HG03095 (cell line): ENCODE results near the gene CRB2.

Experiments
- ATAC-seq: cut with Tn5 transposase; IDR thresholded peaks from one replicate; pipeline ENCODE4 v1.9.1; 2021; ENCODE audit warnings: moderate library complexity; ENCODE audit not compliant: unreplicated experiment

Gene CRB2

DNA sequence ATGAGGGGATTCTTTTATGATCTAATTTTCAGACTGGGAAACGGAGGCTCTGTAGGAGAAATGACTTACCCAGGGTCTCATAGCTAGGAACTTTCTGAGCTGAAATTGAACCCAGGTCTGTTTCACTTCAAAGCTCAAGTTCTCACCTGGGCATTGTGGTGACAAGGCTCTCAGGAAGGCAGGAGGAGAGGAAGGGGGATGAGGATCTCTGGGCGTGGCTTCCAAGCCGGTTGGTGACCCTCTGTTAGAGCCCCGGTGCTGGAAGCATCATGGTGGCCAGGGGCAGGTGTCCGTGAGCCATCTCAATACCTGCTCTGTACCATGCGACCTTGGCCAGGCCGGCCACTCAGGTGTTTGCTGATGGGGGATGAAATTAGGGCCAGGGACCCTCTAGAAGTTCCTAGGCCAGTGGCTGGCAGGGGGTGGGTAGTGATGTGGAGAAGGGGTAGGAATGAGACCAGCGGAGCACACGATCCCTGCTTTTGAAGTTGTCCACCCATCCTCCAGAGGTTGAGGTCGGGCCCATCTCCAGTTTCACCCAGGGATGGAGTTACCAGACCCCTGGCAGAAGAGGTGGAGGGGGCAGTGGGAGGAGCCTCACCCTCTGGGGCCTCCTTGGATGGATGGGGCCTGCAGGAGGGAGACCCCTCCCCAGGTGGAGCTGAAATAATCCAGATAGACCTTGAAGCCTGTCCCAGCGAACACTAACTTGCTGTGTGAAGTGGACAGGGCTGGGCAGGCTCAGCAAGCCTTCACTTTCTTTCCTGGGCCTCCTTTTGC, 5.9 kb downstream of the CRB2 start:
- no peak for ATAC-seq

DNA sequence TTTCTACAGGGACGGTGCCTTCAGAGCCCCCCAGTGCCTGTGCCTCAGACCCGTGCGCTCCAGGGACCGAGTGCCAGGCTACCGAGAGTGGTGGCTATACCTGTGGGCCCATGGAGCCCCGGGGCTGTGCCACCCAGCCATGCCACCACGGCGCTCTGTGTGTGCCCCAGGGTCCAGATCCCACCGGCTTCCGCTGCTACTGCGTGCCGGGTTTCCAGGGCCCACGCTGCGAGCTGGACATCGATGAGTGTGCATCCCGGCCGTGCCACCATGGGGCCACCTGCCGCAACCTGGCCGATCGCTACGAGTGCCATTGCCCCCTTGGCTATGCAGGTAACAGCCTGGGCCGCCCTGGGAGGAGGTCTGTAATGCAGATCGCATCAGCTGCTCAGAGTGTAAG, 6.9 kb downstream of the CRB2 start:
- no peak for ATAC-seq

DNA sequence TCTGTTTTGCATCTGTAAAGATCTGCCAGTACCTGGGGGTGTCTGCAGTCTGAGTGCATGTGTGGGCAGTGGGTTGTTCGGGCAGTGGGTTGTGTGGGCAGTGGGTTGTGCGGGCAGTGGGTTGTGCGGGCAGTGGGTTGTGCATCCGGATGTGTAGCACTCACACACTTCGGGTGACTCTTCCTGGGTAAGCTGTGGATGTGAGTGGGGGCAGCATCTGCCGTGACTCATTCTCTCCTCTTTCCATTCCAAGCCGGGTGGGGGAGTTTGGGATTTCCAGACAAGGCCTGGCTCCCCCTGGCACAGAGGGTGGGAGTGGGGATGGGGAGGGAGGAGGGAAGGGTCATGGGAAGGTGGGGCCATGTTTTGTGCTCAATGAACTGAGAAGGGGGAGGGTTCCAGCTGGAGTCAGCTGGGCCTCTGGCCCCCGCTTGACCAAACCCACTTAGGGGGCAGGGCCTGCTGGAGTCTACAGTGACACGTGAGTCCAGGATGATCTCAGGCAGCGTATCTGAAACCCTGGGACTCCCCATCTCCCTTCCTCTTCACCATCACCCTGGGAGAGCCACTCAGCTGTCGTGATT, 8.3 kb downstream of the CRB2 start:
- ATAC-seq = no peak

DNA sequence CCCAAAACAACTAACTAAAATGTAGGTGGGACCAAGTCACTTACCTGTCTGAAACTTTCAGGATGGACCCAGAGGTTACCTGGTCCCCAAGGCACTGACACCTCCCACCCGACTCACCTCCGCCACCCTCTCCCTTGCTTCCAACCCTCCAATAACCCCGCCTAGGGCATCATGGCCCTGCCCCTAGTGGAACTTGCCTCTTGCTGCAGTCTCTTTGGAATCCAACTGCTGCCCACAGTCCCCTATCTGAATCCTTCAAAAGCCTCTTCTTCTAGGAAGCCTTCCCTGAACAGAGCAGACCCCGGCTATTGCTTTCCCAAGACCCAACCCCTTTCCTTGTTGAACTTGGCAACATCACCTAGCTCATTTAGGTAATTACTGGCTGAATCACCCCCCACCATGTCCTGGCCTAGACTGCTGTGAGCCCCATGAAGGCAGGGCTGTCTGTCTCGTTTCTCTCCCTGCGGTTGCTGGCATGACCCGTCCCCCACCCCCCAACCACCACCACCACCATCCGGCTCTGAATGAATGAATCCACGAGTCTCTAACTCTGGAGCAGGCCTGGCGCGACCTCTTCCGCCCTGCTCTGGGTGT, 9.4 kb downstream of the CRB2 start:
- ATAC-seq = no peak

DNA sequence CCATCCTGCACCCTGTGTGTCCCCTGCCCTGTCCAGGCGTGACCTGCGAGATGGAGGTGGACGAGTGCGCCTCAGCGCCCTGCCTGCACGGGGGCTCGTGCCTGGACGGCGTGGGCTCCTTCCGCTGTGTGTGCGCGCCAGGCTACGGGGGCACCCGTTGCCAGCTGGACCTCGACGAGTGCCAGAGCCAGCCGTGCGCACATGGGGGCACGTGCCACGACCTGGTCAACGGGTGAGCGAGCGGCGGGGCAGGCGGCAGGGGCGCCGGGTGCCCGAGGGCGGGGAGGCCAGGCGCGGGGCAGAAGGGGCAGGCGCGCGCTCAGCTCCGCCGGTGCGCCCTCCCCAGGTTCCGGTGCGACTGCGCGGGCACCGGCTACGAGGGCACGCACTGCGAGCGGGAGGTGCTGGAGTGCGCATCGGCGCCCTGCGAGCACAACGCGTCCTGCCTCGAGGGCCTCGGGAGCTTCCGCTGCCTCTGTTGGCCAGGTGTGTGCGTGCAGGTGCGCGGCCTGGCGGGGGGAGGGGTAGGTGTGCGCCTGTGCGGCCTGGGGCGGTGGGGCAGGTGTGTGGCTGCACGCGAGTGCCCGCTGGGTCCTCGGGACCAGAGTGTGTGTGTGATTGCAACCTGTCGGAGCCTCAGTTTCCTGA, 10.0 kb downstream of the CRB2 start:
- no peak for ATAC-seq

DNA sequence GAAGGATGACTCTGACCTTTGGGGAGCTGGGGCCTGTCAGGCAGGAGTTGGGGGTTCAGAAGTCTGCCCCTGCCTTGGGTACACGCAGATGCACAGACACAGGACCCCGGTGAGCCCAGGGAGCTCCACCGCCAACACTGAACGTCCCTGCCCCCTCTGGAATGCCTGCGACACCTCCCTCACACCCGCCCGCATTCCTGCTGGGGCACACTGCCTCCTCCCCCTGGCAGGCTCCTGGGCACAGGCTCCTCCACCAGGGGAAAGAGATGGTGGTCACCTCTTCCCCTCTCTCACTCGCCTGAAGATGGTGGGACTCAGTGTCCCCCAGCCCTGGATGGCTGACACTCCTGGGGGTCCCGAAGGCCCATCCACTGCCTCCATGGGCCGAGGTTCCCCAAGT, 12.0 kb downstream of the CRB2 start:
- ATAC-seq = no peak

DNA sequence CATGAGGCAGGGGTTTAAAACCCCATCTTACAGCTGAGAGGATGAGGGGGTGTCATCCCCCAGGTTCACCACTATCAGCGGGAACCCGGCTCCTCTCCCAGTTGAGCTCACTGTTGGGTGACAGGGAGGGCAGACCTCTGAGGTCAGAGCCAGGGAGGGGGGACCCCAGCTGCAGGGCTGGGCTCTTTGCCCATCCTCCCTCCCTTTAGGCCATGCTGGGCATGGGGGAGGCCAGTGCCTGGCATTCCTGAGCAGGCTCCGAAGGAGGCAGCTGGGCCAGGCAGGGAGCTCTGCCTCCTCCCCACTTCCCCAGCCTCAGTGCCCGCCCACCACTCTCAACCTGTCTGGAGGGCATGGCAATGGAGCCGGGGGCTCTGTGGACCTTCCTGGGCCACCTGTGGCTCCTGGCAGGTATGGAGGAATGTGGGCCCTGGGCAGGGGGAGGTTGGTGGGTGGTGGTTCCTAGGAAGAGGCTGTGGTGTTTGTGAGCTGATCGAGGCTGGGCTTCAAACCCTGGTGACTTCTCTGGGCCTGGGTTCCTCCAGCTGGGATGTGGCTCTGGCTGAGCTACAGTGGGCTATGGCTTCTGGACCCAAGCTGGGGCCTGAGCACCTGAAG, 12.6 kb downstream of the CRB2 start:
- no peak for ATAC-seq

DNA sequence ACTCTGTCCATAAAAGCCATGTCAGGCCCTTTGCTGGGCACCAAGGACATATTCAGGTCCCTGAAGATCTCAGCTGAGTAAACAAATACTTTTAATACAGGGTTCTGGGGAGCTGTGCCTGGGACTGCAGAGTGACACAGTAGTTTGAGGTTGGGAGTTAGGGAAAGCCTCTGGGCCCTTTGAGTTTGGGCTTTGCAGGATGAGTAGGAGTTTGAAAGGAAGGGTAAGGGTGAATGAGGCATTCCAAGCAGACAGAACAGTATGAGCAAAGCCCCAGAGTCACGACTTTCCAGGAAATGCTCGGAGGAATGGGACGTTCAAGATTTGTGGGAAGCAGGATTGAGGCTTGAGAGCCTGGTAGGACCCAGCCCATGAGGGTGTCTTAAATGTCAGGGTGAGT, 13.3 kb downstream of the CRB2 start:
- ATAC-seq = no peak

DNA sequence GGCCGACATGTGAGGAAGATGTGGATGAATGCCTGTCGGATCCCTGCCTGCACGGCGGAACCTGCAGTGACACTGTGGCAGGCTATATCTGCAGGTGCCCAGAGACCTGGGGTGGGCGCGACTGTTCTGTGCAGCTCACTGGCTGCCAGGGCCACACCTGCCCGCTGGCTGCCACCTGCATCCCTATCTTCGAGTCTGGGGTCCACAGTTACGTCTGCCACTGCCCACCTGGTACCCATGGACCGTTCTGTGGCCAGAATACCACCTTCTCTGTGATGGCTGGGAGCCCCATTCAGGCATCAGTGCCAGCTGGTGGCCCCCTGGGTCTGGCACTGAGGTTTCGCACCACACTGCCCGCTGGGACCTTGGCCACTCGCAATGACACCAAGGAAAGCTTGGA, 14.1 kb downstream of the CRB2 start:
- ATAC-seq = no peak

DNA sequence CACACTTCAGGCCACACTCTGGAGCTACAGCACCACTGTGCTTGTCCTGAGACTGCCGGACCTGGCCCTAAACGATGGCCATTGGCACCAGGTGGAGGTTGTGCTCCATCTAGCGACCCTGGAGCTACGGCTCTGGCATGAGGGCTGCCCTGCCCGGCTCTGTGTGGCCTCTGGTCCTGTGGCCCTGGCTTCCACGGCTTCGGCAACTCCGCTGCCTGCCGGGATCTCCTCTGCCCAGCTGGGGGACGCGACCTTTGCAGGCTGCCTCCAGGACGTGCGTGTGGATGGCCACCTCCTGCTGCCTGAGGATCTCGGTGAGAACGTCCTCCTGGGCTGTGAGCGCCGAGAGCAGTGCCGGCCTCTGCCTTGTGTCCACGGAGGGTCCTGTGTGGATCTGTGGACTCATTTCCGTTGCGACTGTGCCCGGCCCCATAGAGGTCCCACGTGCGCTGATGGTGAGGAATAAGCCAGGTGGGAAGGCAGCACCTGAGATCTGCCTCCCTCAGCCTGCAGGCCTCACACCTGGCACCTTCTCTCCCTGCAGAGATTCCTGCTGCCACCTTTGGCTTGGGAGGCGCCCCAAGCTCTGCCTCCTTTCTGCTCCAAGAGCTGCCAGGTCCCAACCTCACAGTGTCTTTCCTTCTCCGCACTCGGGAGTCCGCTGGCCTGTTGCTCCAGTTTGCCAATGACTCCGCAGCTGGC, 14.7 kb downstream of the CRB2 start:
- ATAC-seq = no peak

DNA sequence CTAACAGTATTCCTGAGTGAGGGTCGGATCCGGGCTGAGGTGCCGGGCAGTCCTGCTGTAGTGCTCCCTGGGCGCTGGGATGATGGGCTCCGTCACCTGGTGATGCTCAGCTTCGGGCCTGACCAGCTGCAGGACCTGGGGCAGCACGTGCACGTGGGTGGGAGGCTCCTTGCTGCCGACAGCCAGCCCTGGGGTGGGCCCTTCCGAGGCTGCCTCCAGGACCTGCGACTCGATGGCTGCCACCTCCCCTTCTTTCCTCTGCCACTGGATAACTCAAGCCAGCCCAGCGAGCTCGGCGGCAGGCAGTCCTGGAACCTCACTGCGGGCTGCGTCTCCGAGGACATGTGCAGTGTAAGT, 15.2 kb downstream of the CRB2 start:
- no peak for ATAC-seq

DNA sequence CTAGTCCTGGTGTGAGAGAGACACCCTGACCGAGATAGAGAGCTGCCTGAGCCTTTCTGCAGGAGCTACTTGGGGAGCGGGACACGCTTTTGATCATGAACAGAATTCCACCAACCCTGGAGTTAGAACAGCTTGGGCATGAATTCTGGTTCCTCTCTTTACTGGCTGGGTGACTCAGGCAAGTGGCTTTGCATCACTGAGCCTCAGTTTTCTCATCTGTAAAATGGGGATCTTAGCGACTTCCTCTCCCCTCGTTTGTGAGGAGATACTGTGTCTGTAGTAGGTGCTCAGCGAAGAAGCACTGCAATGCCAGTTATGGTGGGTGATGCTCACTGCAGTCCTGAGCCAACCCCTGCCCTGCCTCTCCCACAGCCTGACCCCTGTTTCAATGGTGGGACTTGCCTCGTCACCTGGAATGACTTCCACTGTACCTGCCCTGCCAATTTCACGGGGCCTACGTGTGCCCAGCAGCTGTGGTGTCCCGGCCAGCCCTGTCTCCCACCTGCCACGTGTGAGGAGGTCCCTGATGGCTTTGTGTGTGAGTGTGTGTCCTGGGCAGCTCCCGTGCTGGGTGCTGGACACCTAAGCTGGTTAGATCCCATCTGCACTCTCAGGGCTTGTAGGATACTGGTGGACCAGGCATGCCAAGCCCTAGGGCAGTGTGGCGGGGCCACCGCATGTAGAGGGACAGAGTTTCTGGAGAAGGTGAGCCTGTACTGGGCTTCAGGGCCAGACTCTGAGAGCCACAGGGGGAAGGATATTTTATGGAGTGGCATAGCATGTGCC, 16.0 kb downstream of the CRB2 start:
- ATAC-seq = no peak

DNA sequence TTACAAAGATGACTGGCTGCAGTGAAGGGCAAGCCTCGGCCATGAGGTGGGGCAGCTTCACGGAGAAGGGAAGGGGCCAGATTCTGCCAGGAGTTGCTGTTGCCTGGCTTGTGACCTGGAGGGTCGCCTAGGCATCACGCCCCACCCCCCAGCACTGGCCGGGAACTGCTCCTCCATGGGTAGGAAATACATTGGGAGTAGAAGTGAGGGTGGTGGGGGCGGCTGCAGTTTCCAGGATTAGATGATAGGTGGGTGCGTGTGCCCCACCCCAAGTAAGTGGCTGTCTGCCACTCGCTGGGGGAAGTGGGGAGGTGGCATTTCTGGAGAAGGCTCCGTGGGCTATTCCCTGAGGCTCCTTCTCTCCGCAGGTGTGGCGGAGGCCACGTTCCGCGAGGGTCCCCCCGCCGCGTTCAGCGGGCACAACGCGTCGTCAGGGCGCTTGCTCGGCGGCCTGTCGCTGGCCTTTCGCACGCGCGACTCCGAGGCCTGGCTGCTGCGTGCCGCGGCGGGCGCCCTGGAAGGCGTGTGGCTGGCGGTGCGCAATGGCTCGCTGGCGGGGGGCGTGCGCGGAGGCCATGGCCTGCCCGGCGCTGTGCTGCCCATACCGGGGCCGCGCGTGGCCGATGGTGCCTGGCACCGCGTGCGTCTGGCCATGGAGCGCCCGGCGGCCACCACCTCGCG, 16.9 kb downstream of the CRB2 start:
- no peak for ATAC-seq

DNA sequence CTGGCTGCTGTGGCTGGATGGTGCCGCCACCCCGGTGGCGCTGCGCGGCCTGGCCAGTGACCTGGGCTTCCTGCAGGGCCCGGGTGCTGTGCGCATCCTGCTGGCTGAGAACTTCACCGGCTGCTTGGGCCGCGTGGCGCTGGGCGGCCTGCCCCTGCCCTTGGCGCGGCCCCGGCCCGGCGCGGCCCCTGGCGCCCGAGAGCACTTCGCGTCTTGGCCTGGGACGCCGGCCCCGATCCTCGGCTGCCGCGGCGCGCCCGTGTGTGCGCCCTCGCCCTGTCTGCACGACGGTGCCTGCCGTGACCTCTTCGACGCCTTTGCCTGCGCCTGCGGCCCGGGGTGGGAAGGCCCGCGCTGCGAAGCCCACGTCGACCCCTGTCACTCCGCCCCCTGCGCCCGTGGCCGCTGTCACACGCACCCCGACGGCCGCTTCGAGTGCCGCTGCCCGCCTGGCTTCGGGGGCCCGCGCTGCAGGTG, 17.5 kb downstream of the CRB2 start:
- no peak for ATAC-seq

DNA sequence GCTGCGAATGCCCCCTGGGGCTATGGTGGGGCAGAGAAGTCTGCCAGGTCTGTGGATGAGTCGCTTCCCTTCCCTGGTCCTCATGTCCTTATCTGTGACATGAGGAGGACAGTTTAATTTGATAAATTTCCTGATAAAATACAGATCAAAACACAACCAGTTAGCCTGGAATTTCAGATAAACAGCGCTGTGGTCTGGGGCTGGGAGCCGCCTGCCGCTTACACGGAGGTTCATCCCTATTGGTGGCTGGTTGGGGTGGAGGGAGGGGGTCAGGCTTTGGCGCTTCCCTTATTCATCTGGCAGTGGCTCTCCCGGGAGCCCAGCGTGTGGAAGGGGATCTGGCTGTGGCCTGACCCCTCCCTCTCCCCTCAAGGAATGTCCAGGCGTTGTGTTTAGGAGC, 17.9 kb downstream of the CRB2 start:
- ATAC-seq = no peak

DNA sequence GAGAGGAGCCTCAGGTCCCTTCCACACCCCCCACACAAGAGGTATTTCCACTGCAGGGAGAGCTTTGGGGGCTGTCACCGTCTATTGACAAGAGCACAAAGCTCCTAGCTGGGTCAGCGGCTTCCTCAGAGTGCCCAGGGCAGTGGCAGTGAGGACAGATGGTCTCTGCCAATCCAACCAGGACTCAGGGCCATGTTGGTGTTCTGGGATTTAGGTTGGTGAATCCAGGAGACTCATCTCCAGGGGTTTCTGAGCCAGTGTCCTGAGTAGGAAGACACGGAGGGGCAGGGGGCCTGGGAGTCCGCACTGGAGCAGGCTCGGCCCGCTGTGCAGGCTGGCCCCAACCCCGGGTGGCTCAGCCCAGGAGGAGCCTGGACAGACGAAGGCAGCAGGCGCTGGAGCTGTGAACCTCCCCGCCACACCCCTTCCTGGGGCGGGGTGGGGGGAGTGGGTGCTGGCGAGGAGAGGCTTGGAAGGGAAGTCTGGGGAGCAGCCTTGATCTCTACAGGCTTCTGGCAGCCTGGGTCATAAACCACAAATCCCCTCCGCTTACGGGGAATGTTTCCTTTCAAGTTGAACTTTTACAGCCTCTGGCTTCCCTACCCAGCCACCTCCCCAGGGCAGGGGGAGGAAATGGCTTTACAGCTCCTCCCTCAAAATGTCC, 19.6 kb downstream of the CRB2 start:
- ATAC-seq = no peak

DNA sequence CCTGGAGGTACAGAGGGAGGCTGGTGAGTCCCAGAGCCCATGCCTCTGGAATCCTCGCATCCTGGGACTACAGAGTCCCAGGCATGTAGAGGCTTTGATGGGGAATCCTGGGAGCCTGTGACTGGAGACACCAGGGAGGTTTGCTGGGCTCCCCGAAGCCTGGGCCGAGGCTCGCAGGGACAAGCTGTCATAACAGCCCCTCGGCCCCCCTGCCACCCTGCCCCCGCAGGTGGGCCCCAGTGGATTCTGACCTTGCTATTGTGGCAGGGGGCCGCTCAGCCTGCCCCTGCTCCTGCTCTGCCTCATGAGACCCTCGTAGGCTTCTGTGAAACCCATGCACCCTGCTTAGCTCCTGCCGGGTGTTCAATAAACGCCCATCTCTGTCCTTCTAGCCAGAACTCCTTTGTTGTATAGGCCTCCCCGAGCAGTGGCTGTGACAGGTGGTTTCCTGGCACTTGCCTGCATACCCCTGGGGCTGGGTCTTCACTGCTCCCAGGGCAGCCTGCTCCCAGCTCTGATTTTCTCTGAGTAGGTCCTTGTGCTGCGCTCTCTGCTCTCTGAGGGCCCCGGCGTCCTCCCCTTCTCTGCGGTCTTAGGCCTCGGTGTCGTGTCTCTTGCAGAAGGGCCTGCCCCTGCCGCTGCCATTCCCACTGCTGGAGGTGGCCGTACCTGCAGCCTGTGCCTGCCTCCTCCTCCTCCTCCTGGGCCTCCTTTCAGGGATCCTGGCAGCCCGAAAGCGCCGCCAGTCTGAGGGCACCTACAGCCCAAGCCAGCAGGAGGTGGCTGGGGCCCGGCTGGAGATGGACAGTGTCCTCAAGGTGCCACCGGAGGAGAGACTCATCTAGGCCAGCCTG, 20.4 kb downstream of the CRB2 start:
- no peak for ATAC-seq
